Liver (tissue), 9 donors: ENCODE measurements around the gene NDRG2. TPM values are rescaled to one million over a fixed set of nuclear protein-coding genes. Genes with fewer than 3 reads are reported as not detected.

Experiments used
- DNase-seq: peaks from one replicate; pipeline ENCODE4 v3.0.0-alpha.2; 2017; ENCODE audit warnings: low spot score
- H3K27ac ChIP-seq, 2 donors: one replicate each; pipeline ENCODE4 v1.7.0; 2013; ENCODE audit warnings: inconsistent platforms in 2 of 2, low read length in 2 of 2, control low read depth in 1 of 2, low read depth in 1 of 2, mild to moderate bottlenecking in 1 of 2
- H3K27me3 ChIP-seq, 4 donors: one replicate each; pipeline versions ENCODE4 v1.6.1 to v1.7.0; 2013; ENCODE audit warnings: low read length in 3 of 4, inconsistent platforms in 1 of 4, mild to moderate bottlenecking in 1 of 4, moderate library complexity in 1 of 4; ENCODE audit not compliant: control insufficient read depth in 4 of 4, insufficient read depth in 4 of 4
- H3K36me3 ChIP-seq, 4 donors: one replicate each; pipeline versions ENCODE4 v1.6.1 to v1.7.0; 2013; ENCODE audit warnings: low read length in 3 of 4, mild to moderate bottlenecking in 3 of 4, low read depth in 1 of 4, moderate library complexity in 1 of 4; ENCODE audit not compliant: control insufficient read depth in 4 of 4, insufficient read depth in 3 of 4
- H3K4me1 ChIP-seq, 4 donors: one replicate each; pipeline versions ENCODE4 v1.6.1 to v1.7.0; 2013; ENCODE audit warnings: low read length in 3 of 4, mild to moderate bottlenecking in 3 of 4, moderate library complexity in 1 of 4; ENCODE audit not compliant: control insufficient read depth in 4 of 4, insufficient read depth in 4 of 4
- H3K4me3 ChIP-seq, 3 donors: one replicate each; pipeline versions ENCODE4 v1.6.1 to v1.7.0; 2013; ENCODE audit warnings: low read length in 3 of 3, control low read depth in 1 of 3, low read depth in 1 of 3, mild to moderate bottlenecking in 1 of 3
- H3K9ac ChIP-seq, 2 donors: one replicate each; pipeline ENCODE4 v1.7.0; 2013; ENCODE audit warnings: low read length in 2 of 2, mild to moderate bottlenecking in 2 of 2, moderate library complexity in 2 of 2, control low read depth in 1 of 2, low read depth in 1 of 2
- H3K9me3 ChIP-seq, 4 donors: one replicate each; pipeline versions ENCODE4 v1.6.1 to v1.7.0; 2013; ENCODE audit warnings: low read length in 3 of 4; ENCODE audit not compliant: control insufficient read depth in 4 of 4
- EGR1 ChIP-seq, 2 donors: IDR thresholded peaks; 2 replicates each; pipeline ENCODE4 v1.6.1; 2016 to 2018; ENCODE audit warnings: antibody characterized with exemption in 2 of 2, low read depth in 2 of 2
- FOXA1 ChIP-seq: IDR thresholded peaks from 2 replicates; pipeline ENCODE4 v1.6.1; 2016; ENCODE audit warnings: antibody characterized with exemption
- FOXA2 ChIP-seq: IDR thresholded peaks from 2 replicates; pipeline ENCODE4 v1.6.1; 2016; ENCODE audit warnings: antibody characterized with exemption
- GABPA ChIP-seq, 2 donors: IDR thresholded peaks in 1 of 2; conservative IDR thresholded peaks in 1 of 2; 2 replicates each; pipeline ENCODE4 v1.6.1; 2016; ENCODE audit warnings: antibody characterized with exemption in 2 of 2, mild to moderate bottlenecking in 1 of 2, moderate library complexity in 1 of 2
- HNF4G ChIP-seq: IDR thresholded peaks from 2 replicates; pipeline ENCODE4 v1.6.1; 2016; ENCODE audit warnings: antibody characterized with exemption
- JUND ChIP-seq, 2 donors: IDR thresholded peaks; 2 replicates each; pipeline ENCODE4 v1.6.1; 2016; ENCODE audit warnings: antibody characterized with exemption in 2 of 2
- NR2F2 ChIP-seq: IDR thresholded peaks from 2 replicates; pipeline ENCODE4 v1.6.1; 2016; ENCODE audit warnings: antibody characterized with exemption
- RXRA ChIP-seq, 2 donors: IDR thresholded peaks; 2 replicates each; pipeline ENCODE4 v1.6.1; 2017 to 2018; ENCODE audit warnings: antibody characterized with exemption in 2 of 2, mild to moderate bottlenecking in 1 of 2
- SP1 ChIP-seq: IDR thresholded peaks from 2 replicates; pipeline ENCODE4 v1.6.1; 2018; ENCODE audit warnings: antibody characterized with exemption, mild to moderate bottlenecking
- TAF1 ChIP-seq: conservative IDR thresholded peaks from 2 replicates; pipeline ENCODE4 v1.6.1; 2016; ENCODE audit warnings: antibody characterized with exemption, mild to moderate bottlenecking
- WGBS: extraction: QIAGEN DNeasy Blood & Tissue Kit; methylation state at CpG from one replicate; pipeline ENCODE4 v1.1.7; 2013; 5-methylcytosine and 5-hydroxymethylcytosine counted together
- polyA plus RNA-seq, 2 donors: library from polyadenylated mRNA; stranded (reverse) in 1 of 2; unstranded in 1 of 2; fragments of 200-250 nt in 1 of 2; fragments of >200 nt in 1 of 2; fragmentation: Nextera tagmentation in 1 of 2; extraction: Ambion mirVana in 1 of 2; gene quantifications; one replicate each; pipeline versions ENCODE4 v1.2.1 to v1.2.3, GENCODE V29; 2013 to 2015
- total RNA-seq, 2 donors: library from RNA; depleted of rRNA; stranded (reverse); fragments of >200 nt; gene quantifications; one replicate each; pipeline ENCODE4 v1.2.3, GENCODE V29; 2014
- TF ChIP-seq, protein P1 (sequence below): fragments of 150-350 bp; IDR thresholded peaks from 2 replicates; pipeline ENCODE4 v1.5.1; 2017; ENCODE audit warnings: improper control_type of control experiment, low read depth, low read length; ENCODE audit not compliant: missing input control
- TF ChIP-seq, protein P2 (sequence below): IDR thresholded peaks from 2 replicates; pipeline ENCODE4 v1.6.1; 2016; ENCODE audit warnings: antibody characterized with exemption
- donor health status: healthy.
- donor health status: healthy.
- donor health status: healthy.
- donor health status: healthy.
- donor health status: healthy.

NDRG2 gene
- total and polyA plus RNA-seq, 4 donors, result 72.9 to 191 (median 132) TPM

DNA sequence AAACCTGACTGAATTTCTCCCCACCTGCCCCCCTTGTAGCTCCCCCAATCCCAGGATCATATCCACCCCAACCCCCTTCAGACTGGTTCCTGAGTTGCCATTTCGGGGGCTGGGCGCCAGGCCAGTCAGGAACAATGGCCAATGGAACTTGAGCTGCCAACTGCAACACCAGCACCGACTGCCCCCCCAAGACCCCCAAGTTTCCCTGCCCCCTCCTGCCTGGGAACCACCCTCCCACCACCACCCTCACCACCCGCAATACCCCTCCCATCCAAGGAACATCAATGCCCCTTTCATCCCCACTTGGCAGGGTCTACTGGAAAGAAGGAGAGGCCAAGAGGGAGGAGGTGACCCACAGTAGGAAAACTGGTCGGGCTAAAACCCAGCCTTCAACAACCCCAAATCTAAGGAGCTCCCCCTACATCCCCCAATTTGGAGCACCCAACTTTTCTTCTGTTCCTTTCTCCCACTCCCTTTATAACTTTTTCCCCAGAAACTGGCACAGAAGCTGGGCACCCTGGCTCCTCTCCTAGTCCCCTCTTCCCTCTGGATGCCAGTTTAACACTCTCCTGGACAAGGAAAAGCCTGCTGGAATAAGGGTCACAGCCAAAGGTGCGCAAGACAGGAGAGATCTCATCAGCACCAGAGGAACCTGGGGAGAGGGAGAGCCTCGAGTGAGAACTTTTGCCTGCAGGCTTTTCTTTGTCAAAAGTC, 1.6 kb upstream of the NDRG2 start:
- Histone ChIP-seq H3K27me3 (no peaks in the 10 kb centered on the region), H3K9ac (no peak overlapping the region), H3K27ac (peak overlapping the region; percentile 87 to 88), H3K4me3 (no peak overlapping the region), H3K4me1 (peaks cover 3 to 39% (median 32%) of the 10 kb centered on the region in 4 donors), H3K36me3 (peaks cover 0 to 23% (median 8%) of the 10 kb centered on the region in 4 donors), H3K9me3 (no peaks in the 10 kb centered on the region)
- TF ChIP-seq GABPA (IDR thresholded peaks at IDR 0.05 in 1 of 2, conservative IDR thresholded peaks at IDR 0.05 in 1 of 2) (no peak), NR2F2 (no peak)
- TF ChIP-seq, protein P1, sequence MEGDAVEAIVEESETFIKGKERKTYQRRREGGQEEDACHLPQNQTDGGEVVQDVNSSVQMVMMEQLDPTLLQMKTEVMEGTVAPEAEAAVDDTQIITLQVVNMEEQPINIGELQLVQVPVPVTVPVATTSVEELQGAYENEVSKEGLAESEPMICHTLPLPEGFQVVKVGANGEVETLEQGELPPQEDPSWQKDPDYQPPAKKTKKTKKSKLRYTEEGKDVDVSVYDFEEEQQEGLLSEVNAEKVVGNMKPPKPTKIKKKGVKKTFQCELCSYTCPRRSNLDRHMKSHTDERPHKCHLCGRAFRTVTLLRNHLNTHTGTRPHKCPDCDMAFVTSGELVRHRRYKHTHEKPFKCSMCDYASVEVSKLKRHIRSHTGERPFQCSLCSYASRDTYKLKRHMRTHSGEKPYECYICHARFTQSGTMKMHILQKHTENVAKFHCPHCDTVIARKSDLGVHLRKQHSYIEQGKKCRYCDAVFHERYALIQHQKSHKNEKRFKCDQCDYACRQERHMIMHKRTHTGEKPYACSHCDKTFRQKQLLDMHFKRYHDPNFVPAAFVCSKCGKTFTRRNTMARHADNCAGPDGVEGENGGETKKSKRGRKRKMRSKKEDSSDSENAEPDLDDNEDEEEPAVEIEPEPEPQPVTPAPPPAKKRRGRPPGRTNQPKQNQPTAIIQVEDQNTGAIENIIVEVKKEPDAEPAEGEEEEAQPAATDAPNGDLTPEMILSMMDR, result no peak
- TF ChIP-seq, protein P2, sequence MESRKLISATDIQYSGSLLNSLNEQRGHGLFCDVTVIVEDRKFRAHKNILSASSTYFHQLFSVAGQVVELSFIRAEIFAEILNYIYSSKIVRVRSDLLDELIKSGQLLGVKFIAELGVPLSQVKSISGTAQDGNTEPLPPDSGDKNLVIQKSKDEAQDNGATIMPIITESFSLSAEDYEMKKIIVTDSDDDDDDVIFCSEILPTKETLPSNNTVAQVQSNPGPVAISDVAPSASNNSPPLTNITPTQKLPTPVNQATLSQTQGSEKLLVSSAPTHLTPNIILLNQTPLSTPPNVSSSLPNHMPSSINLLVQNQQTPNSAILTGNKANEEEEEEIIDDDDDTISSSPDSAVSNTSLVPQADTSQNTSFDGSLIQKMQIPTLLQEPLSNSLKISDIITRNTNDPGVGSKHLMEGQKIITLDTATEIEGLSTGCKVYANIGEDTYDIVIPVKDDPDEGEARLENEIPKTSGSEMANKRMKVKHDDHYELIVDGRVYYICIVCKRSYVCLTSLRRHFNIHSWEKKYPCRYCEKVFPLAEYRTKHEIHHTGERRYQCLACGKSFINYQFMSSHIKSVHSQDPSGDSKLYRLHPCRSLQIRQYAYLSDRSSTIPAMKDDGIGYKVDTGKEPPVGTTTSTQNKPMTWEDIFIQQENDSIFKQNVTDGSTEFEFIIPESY, result no peak
- no peak for DNase-seq
- 73% methylated on average over 7 of the region's 7 CpGs for WGBS

DNA sequence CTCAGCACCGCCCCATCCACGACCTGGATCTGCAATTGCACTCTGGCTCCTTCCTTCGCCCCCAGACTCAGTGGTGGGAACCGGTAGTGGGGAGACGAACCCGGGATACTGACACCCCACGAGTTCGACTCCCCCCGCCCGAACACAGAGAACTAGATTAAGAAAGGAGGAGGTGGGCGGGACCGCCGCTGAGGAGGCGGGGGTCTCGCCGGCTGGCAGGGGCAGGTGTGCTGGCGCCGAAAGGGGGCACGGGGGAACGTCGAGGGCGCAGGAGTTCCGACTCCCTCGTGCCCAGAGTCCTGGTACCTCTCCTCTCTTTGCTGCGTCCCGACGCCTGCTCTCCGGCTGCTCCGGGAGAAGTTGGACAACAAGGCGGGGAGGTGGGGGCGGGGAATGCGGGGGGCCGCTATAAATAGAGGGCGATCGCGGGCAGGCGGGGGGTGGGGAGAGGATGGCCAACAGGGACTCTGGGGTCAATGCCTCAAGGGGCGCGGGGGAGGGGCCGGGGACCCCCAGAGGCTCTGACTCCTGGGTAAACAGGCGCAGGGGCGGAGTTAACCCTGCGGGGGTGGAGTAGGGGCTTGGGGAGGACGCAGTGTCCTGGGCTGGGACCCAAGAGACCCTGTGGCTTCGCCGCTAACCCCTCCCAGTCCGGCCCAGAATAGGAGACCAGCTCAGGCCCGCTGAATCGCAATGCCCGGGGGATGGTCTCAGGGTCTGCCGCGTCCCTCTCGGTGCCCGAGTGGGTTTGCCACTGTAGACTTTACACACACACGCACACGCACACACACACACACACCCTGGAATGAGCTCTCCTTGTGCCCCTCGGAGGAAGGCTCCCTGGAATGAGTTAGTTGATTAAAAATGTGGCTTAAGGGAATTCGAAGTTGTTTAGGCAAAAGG, 761 bp upstream of the NDRG2 start:
- DNase-seq, result peak; percentile 74
- H3K27me3 ChIP-seq, result no peaks in the 10 kb centered on the region
- peaks cover 0 to 28% (median 13%) of the 10 kb centered on the region in 4 donors for H3K36me3 ChIP-seq
- H3K9ac ChIP-seq, result peak overlapping the region; percentile 7 to 37
- H3K4me1 ChIP-seq, result peaks cover 3 to 47% (median 34%) of the 10 kb centered on the region in 4 donors
- no peaks in the 10 kb centered on the region for H3K9me3 ChIP-seq
- WGBS, result 5% methylated on average over 58 of the region's 58 CpGs
- peak overlapping the region; percentile 87 to 88 for H3K27ac ChIP-seq
- H3K4me3 ChIP-seq, result peak overlapping the region; percentile 57 to 89 (median 82)
- no peak for TF ChIP-seq HNF4G
- TF ChIP-seq JUND (IDR thresholded peaks at IDR 0.05), result no peak
- peak; percentile 39 to 69 for TF ChIP-seq RXRA (IDR thresholded peaks at IDR 0.05)
- TF ChIP-seq NR2F2, result peak; percentile 92
- no peak for TF ChIP-seq TAF1
- TF ChIP-seq FOXA2, result no peak
- TF ChIP-seq, protein P1, result no peak
- peak; percentile 57 for TF ChIP-seq SP1
- no peak for TF ChIP-seq FOXA1
- peak in 1 of 2 donors; percentile 40 for TF ChIP-seq EGR1 (IDR thresholded peaks at IDR 0.05; ENCODE audit: low read depth in 2 of 2)
